ENCODE measurements around the gene TSPAN33.
A peak's percentile ranks its signal among the peaks of the same experiment; 100 is the strongest.
"Not testable (repeated sequence)": the region's sequence is repeated elsewhere in the genome, so short reads cannot be mapped to it uniquely, and the experiment has no call there.

TSPAN33 gene

DNA sequence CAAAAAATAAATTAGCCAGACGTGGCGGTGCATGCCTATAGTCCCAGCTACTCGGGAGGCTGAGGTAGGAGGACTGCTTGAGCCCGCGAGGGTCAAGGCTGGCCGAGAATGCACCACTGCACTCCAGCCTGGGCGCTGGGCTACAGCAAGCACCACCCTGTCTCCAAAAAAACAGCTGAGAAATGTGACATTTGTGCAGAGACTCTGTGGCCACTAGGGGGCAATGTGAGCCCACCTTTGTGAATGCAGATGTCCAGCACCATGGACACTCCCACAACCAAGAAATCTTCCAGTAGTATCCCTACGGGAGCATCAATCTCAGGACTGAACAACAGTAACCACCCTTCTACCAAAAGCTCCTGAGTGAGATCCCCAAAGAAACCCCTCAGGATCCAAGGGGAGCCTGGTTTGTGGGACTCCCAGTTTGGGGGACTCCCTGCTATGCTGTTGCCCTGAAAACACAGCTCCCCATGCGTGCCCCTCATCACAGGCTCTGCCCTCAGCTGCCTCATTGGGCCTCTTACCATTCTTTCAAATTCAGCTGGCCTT lies 74.1 kb downstream of the TSPAN33 start:
- Histone ChIP-seq H3K9ac (no peak overlapping the region), H3K4me2 (ENCODE audit: low read length) (no peak overlapping the region), H3K27me3 (ENCODE audit: control insufficient read depth, insufficient read depth, low read length) (no peaks in the 10 kb centered on the region), H2AFZ (peak overlapping the region; percentile 63), H3K79me2 (no peaks in the 10 kb centered on the region), H3K4me3 (ENCODE audit: low read depth, low read length) (no peak overlapping the region), H3K9me3 (ENCODE audit: control insufficient read depth, low read length) (no peaks in the 10 kb centered on the region), H3K36me3 (ENCODE audit: control insufficient read depth, insufficient read depth, low read length) (no peaks in the 10 kb centered on the region), H3K27ac (no peak overlapping the region), H3K4me1 (no peaks in the 10 kb centered on the region)
- TF ChIP-seq, protein P1, sequence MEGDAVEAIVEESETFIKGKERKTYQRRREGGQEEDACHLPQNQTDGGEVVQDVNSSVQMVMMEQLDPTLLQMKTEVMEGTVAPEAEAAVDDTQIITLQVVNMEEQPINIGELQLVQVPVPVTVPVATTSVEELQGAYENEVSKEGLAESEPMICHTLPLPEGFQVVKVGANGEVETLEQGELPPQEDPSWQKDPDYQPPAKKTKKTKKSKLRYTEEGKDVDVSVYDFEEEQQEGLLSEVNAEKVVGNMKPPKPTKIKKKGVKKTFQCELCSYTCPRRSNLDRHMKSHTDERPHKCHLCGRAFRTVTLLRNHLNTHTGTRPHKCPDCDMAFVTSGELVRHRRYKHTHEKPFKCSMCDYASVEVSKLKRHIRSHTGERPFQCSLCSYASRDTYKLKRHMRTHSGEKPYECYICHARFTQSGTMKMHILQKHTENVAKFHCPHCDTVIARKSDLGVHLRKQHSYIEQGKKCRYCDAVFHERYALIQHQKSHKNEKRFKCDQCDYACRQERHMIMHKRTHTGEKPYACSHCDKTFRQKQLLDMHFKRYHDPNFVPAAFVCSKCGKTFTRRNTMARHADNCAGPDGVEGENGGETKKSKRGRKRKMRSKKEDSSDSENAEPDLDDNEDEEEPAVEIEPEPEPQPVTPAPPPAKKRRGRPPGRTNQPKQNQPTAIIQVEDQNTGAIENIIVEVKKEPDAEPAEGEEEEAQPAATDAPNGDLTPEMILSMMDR (IDR thresholded peaks at IDR 0.05) = peak; percentile 95

DNA sequence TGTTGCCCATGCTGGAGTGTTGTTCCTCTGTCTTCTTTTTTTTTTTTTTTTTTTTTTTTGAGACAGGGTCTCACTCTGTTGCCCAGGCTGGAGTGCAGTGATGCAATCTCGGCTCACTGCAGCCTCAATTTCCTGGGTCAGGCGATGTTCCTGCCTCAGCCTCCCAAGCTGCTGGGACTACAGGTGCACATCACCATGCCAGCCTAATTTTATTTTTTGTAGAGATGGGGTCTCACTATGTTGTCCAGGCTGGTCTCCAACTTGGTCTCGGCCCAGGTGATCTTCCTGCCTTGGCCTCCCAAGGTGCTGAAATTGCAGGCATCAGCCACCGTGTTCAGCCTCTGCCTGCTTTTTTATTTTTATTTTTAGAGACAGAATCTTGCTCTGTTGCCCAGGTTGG lies 74.7 kb downstream of the TSPAN33 start:
- H3K27me3 ChIP-seq (ENCODE audit: control insufficient read depth, insufficient read depth, low read length); H3K9ac ChIP-seq; H3K9me3 ChIP-seq (ENCODE audit: control insufficient read depth, low read length); H3K4me2 ChIP-seq (ENCODE audit: low read length); H2AFZ ChIP-seq; H3K27ac ChIP-seq; H3K4me3 ChIP-seq (ENCODE audit: low read depth, low read length); H3K79me2 ChIP-seq; H3K36me3 ChIP-seq (ENCODE audit: control insufficient read depth, insufficient read depth, low read length); H3K4me1 ChIP-seq: not testable (repeated sequence)

Measured in parathyroid adenoma (tissue), 2 donors.